Measurements from ENCODE around the gene SLC35E2B.
"Not testable (repeated sequence)": the region's sequence is repeated elsewhere in the genome, so short reads cannot be mapped to it uniquely, and the experiment has no call there.

SLC35E2B gene

GRCh38 chr1:1638528-1638927 is 54.1 kb downstream of the SLC35E2B start:
- not testable (repeated sequence) for DNase-seq (ENCODE audit: low spot score)

- not testable (repeated sequence) for DNase-seq (ENCODE audit: low spot score)
Observed at GRCh38 chr1:1637479-1637875, 55.1 kb downstream of the SLC35E2B start.

GRCh38 chr1:1636621-1637478 is 55.7 kb downstream of the SLC35E2B start:
- DNase-seq (ENCODE audit: low spot score) = not testable (repeated sequence)

GRCh38 chr1:1634613-1635012 is 58.0 kb downstream of the SLC35E2B start:
- DNase-seq (ENCODE audit: low spot score) = not testable (repeated sequence)

- not testable (repeated sequence) for DNase-seq (ENCODE audit: low spot score)
Observed at GRCh38 chr1:1633409-1633808, 59.2 kb downstream of the SLC35E2B start.

GRCh38 chr1:1631782-1632420 is 60.7 kb downstream of the SLC35E2B start, which contains the start of gene MMP23B:
Gene MMP23B, plus strand, starts transcription at chr1:1632173. Its CDS starts 46 bp downstream, at chr1:1632219.
- DNase-seq (ENCODE audit: low spot score) = no peak

- no peak for DNase-seq (ENCODE audit: low spot score)
Observed at GRCh38 chr1:1630965-1631781, 61.4 kb downstream of the SLC35E2B start.

- DNase-seq (ENCODE audit: low spot score) = no peak
Observed at GRCh38 chr1:1630191-1630964, 62.2 kb downstream of the SLC35E2B start.

- no peak for DNase-seq (ENCODE audit: low spot score)
Observed at GRCh38 chr1:1629430-1630190, 63.0 kb downstream of the SLC35E2B start.

GRCh38 chr1:1628754-1629429 is 63.7 kb downstream of the SLC35E2B start:
- DNase-seq (ENCODE audit: low spot score) = no peak

GRCh38 chr1:1627829-1628753 is 64.5 kb downstream of the SLC35E2B start:
- no peak for DNase-seq (ENCODE audit: low spot score)

- DNase-seq (ENCODE audit: low spot score) = no peak
Observed at GRCh38 chr1:1627261-1627828, 65.2 kb downstream of the SLC35E2B start.

- DNase-seq (ENCODE audit: low spot score) = no peak
Observed at GRCh38 chr1:1626207-1627141, 66.1 kb downstream of the SLC35E2B start.

- no peak for DNase-seq (ENCODE audit: low spot score)
Observed at GRCh38 chr1:1625824-1626206, 66.8 kb downstream of the SLC35E2B start.

GRCh38 chr1:1625404-1625775 is 67.2 kb downstream of the SLC35E2B start:
- no peak for DNase-seq (ENCODE audit: low spot score)

- no peak for DNase-seq (ENCODE audit: low spot score)
Observed at GRCh38 chr1:1624443-1625403, 67.9 kb downstream of the SLC35E2B start.

Data from hematopoietic multipotent progenitor cell treated with erythropoietin and hydrocortisone succinate and interleukin-3 and kit ligand, for 17 days (in vitro differentiated cells).